ENCODE results near the gene HP.
"Not testable (repeated sequence)": the region's sequence is repeated elsewhere in the genome, so short reads cannot be mapped to it uniquely, and the experiment has no call there.

The HP gene, protein sequence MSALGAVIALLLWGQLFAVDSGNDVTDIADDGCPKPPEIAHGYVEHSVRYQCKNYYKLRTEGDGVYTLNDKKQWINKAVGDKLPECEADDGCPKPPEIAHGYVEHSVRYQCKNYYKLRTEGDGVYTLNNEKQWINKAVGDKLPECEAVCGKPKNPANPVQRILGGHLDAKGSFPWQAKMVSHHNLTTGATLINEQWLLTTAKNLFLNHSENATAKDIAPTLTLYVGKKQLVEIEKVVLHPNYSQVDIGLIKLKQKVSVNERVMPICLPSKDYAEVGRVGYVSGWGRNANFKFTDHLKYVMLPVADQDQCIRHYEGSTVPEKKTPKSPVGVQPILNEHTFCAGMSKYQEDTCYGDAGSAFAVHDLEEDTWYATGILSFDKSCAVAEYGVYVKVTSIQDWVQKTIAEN

GRCh38 chr16:72054254-72054847 is at the start of gene HP:
Gene HP (plus strand): TSS chr16:72054505. CDS start chr16:72054653, 148 bp downstream.
- not testable (repeated sequence) for H3K9ac ChIP-seq (ENCODE audit: low read depth, low read length)

DNA sequence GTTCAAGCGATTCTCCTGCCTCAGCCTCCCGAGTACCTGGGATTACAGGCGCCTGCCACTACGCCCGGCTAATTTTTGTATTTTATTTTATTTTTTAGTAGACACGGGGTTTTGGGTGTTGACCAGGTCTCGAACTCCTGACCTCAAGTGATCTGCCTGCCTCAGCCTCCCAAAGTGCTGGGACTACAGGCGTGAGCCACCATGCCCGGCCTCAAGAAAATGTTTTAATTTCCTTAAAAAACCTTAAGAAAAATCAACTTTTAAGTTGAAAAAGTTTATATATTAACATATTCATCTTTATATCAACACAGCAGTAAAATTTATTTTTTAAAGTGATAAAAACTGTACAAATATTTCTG is 46.3 kb upstream of the HP start:
- H3K36me3 ChIP-seq (ENCODE audit: insufficient read depth, low read length); H3K4me1 ChIP-seq (ENCODE audit: insufficient read depth, low read length); H3K9me3 ChIP-seq (ENCODE audit: control insufficient read depth, insufficient read depth, low read length): not testable (repeated sequence)
- H3K9ac ChIP-seq (ENCODE audit: low read depth, low read length) = peak overlapping the region; percentile 38; the same call in 1 of the 2 replicates

More at GRCh38 chr16:72054254-72054847, at the start of gene HP:
- H3K9me3 ChIP-seq (ENCODE audit: control insufficient read depth, insufficient read depth, low read length); H3K4me1 ChIP-seq (ENCODE audit: insufficient read depth, low read length); H3K36me3 ChIP-seq (ENCODE audit: insufficient read depth, low read length): not testable (repeated sequence)

DNA sequence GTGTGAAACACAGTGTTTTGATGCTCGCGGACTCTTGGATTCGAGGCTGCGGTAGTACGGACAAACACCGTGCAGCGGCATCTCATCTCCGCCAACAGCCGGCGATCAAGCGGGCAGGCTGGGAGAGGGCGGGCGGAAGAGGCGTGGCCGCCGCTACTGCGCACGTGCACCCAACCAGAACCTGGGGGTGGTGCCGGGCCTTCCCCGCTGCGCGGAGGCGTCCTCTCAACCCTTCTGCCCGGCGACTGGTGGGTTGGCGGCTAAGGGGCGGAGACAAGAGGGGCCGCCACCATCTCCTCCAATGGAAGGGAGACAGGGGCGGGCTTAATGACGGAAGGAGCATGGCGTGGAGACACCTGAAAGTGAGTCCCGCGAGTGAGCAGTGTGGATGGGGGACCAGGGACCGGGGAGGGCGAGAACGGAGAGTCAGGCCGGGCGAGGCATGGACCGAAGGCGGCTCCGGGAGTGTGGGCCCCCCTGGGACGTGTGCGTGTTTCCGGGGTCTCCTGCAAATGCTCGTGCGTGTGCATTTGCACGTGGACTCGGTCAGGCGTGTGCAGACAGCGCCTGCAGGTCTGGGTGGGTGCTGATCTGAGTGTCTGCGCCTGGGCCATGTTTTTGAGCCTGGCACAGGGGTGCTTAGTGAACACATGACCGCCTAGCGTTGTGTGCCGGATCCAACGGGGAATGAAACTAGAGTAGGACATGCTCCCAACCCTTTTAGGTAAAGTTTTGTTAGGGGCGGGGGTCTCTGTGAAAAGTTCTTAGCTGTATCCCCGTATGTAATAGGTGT is 45.7 kb upstream of the HP start, which contains the start of gene DHODH:
DHODH (plus strand) TSS at position 321 of the 793 bp plus-strand sequence; CDS start at position 342, 21 bp downstream.
- H3K9me3 ChIP-seq (ENCODE audit: control insufficient read depth, insufficient read depth, low read length) = no peaks in the 10 kb centered on the region
- no peaks in the 10 kb centered on the region for H3K4me1 ChIP-seq (ENCODE audit: insufficient read depth, low read length)
- peak within 1 kb of the TSS; percentile 98 for H3K9ac ChIP-seq (ENCODE audit: low read depth, low read length)
- peaks cover 3% of the 10 kb centered on the region; the same call in 1 of the 2 replicates for H3K36me3 ChIP-seq (ENCODE audit: insufficient read depth, low read length)

- Histone ChIP-seq H3K9me3 (ENCODE audit: control insufficient read depth, insufficient read depth, low read length) (no peaks in the 10 kb centered on the region), H3K36me3 (ENCODE audit: insufficient read depth, low read length) (peaks cover 5% of the 10 kb centered on the region; the same call in 1 of the 2 replicates), H3K4me1 (ENCODE audit: insufficient read depth, low read length) (no peaks in the 10 kb centered on the region), H3K9ac (ENCODE audit: low read depth, low read length) (no peak overlapping the region)
Observed at GRCh38 chr16:72009779-72010178, 44.5 kb upstream of the HP start.

DNA sequence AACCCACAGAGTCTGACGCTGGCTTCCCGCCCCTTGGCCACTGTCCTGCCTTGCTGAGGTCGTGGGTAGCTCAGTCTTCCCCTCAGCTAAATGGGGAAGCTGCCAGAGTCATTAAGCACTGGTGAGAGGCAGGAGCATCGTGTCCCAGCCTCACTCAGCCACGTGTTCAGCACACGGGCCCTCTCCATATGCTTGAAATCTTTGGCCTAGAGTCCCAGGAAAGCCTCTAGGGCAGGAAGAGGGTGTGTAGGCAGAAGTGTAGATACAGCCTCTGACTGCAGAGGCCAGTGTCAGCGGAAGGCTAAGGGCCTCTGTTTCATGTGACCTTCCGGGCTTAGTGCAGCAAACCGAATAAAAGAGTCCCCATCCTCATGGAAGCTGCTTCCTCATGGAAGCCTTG is 41.7 kb upstream of the HP start:
- Histone ChIP-seq H3K9me3 (ENCODE audit: control insufficient read depth, insufficient read depth, low read length) (no peaks in the 10 kb centered on the region), H3K36me3 (ENCODE audit: insufficient read depth, low read length) (peaks cover 5% of the 10 kb centered on the region; the same call in 1 of the 2 replicates), H3K9ac (ENCODE audit: low read depth, low read length) (no peak overlapping the region), H3K4me1 (ENCODE audit: insufficient read depth, low read length) (no peaks in the 10 kb centered on the region)

GRCh38 chr16:72013389-72013788 is 40.9 kb upstream of the HP start:
- no peaks in the 10 kb centered on the region for H3K4me1 ChIP-seq (ENCODE audit: insufficient read depth, low read length)
- no peak overlapping the region for H3K9ac ChIP-seq (ENCODE audit: low read depth, low read length)
- H3K9me3 ChIP-seq (ENCODE audit: control insufficient read depth, insufficient read depth, low read length) = no peaks in the 10 kb centered on the region
- peaks cover 5% of the 10 kb centered on the region; the same call in 1 of the 2 replicates for H3K36me3 ChIP-seq (ENCODE audit: insufficient read depth, low read length)

DNA sequence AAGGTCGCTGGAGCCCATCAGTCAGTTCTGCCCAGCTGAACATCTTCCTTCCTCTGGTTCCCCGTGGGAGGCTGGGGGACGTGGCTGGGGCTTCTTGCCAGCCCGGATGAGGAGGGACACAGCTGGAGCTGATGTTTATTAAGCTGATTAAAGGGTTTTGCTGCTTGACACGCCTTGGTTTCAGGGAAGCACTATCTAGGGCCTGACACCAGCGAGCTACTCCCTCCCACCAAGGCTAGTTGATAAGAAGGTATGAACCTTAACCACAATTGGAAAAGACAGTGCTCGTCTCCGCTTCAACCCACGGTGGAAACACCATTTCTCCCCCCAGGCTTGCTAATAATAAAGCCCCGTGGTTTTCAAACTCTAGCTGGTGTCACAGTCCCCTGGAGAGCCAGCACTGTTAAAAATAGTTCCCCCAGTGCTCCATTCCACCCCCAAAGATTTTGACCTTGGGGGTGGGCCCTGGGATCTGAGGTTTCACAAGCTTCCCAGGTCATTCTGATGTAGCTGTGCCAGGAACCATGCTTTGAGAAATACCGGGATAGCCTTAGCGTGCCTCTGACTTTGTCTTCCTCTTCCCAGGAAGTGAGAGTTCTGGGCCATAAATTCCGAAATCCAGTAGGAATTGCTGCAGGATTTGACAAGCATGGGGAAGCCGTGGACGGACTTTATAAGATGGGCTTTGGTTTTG is 40.3 kb upstream of the HP start:
- H3K4me1 ChIP-seq (ENCODE audit: insufficient read depth, low read length) = no peaks in the 10 kb centered on the region
- H3K36me3 ChIP-seq (ENCODE audit: insufficient read depth, low read length) = peaks cover 5% of the 10 kb centered on the region; the same call in 1 of the 2 replicates
- no peaks in the 10 kb centered on the region for H3K9me3 ChIP-seq (ENCODE audit: control insufficient read depth, insufficient read depth, low read length)
- no peak overlapping the region for H3K9ac ChIP-seq (ENCODE audit: low read depth, low read length)

DNA sequence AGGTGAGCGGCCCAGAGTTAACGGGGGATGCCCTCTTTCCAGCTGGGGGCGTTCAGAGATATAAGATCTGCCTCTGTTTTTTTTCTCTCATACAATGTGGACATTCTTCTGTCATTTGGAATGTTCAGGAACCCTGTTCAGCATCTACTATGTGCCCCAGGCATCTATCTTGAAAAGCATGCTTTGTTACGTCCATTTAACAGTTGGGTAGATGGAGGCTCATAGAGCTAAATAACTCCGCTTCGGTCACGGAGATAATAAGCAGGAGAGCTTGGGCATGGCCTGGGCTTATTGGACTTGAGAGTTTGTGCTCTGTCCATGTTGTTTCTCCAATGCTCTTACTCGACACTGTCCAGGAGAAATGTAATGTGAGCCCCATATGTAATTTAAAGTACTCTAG is 39.6 kb upstream of the HP start:
- Histone ChIP-seq H3K9ac (ENCODE audit: low read depth, low read length) (no peak overlapping the region), H3K4me1 (ENCODE audit: insufficient read depth, low read length) (no peaks in the 10 kb centered on the region), H3K36me3 (ENCODE audit: insufficient read depth, low read length) (peaks cover 5% of the 10 kb centered on the region; the same call in 1 of the 2 replicates), H3K9me3 (ENCODE audit: control insufficient read depth, insufficient read depth, low read length) (no peaks in the 10 kb centered on the region)

DNA sequence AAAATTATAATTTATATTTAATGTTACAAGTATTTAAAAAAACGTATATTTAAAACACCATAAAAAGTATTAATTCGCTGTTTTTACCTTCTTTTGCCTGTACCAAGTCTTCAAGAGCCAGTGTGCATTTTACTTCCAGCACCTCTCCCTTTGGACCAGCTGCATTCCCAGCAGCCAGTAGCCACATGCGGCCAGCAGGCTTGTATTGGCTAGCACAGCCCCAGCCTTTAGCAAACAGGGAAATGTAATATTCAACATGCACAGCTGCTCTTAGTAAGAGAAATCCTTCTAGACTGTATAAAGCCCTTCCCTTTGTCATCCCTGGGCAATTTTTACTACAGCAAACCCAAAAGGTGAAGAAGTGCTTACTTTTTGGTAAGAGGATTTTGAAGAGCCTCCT is 39.2 kb upstream of the HP start:
- Histone ChIP-seq H3K9me3 (ENCODE audit: control insufficient read depth, insufficient read depth, low read length) (no peaks in the 10 kb centered on the region), H3K4me1 (ENCODE audit: insufficient read depth, low read length) (no peaks in the 10 kb centered on the region), H3K9ac (ENCODE audit: low read depth, low read length) (no peak overlapping the region), H3K36me3 (ENCODE audit: insufficient read depth, low read length) (peaks cover 5% of the 10 kb centered on the region; the same call in 1 of the 2 replicates)

- no peaks in the 10 kb centered on the region for H3K4me1 ChIP-seq (ENCODE audit: insufficient read depth, low read length)
- peaks cover 4% of the 10 kb centered on the region for H3K36me3 ChIP-seq (ENCODE audit: insufficient read depth, low read length)
- H3K9ac ChIP-seq (ENCODE audit: low read depth, low read length) = no peak overlapping the region
- H3K9me3 ChIP-seq (ENCODE audit: control insufficient read depth, insufficient read depth, low read length) = no peaks in the 10 kb centered on the region
Observed at GRCh38 chr16:72018470-72018869, 35.8 kb upstream of the HP start.

- no peaks in the 10 kb centered on the region for H3K4me1 ChIP-seq (ENCODE audit: insufficient read depth, low read length)
- H3K9me3 ChIP-seq (ENCODE audit: control insufficient read depth, insufficient read depth, low read length) = no peaks in the 10 kb centered on the region
- H3K9ac ChIP-seq (ENCODE audit: low read depth, low read length) = no peak overlapping the region
- H3K36me3 ChIP-seq (ENCODE audit: insufficient read depth, low read length) = peaks cover 3% of the 10 kb centered on the region; the same call in 1 of the 2 replicates
Observed at GRCh38 chr16:72021043-72021442, 33.3 kb upstream of the HP start.

- Histone ChIP-seq H3K4me1 (ENCODE audit: insufficient read depth, low read length) (no peaks in the 10 kb centered on the region), H3K9ac (ENCODE audit: low read depth, low read length) (no peak overlapping the region), H3K36me3 (ENCODE audit: insufficient read depth, low read length) (peaks cover 3% of the 10 kb centered on the region; the same call in 1 of the 2 replicates), H3K9me3 (ENCODE audit: control insufficient read depth, insufficient read depth, low read length) (no peaks in the 10 kb centered on the region)
Observed at GRCh38 chr16:72022127-72022526, 32.2 kb upstream of the HP start.

- Histone ChIP-seq H3K4me1 (ENCODE audit: insufficient read depth, low read length) (no peaks in the 10 kb centered on the region), H3K9ac (ENCODE audit: low read depth, low read length) (no peak overlapping the region), H3K9me3 (ENCODE audit: control insufficient read depth, insufficient read depth, low read length) (no peaks in the 10 kb centered on the region), H3K36me3 (ENCODE audit: insufficient read depth, low read length) (peaks cover 3% of the 10 kb centered on the region; the same call in 1 of the 2 replicates)
Observed at GRCh38 chr16:72023962-72024361, 30.3 kb upstream of the HP start.

DNA sequence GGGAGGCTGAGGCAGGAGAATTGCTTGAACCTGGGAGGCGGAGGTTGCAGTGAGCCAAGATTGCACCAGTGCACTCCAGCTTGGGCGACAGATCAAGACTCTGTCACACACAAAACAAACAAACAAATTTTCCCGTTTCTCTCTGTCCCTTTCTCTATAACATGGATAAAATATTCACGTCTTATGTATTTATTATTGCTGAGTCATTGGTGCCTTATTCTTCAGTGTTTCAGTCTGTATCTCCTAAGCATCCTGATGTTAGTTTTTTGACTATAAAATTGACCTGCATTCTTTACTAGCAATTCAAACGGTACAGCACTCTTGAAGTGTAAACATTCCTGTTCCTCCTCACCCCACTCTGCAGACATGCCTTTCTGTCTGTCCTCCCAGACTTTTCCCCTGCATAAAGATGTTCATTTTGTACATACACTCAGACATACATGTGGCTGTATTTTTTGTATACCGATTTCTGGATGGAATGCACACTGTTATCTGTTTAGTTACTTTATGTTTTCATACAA is 29.4 kb upstream of the HP start:
- H3K4me1 ChIP-seq (ENCODE audit: insufficient read depth, low read length) = no peaks in the 10 kb centered on the region
- H3K36me3 ChIP-seq (ENCODE audit: insufficient read depth, low read length) = peaks cover 3% of the 10 kb centered on the region; the same call in 1 of the 2 replicates
- no peak overlapping the region for H3K9ac ChIP-seq (ENCODE audit: low read depth, low read length)
- H3K9me3 ChIP-seq (ENCODE audit: control insufficient read depth, insufficient read depth, low read length) = no peaks in the 10 kb centered on the region
